HPDE6-E6E7 (cell line): ENCODE measurements around the gene GALNT14.

ENCODE experiments used
- DNase-seq: peaks from one replicate; pipeline ENCODE4 v3.0.0; 2011; ENCODE audit warnings: missing footprints; ENCODE audit errors: extremely low spot score

Gene GALNT14

GRCh38 chr2:31058096-31059035 lies 79.9 kb downstream of the GALNT14 start:
- DNase-seq, result no peak

GRCh38 chr2:31057691-31058090 lies 80.5 kb downstream of the GALNT14 start:
- DNase-seq, result no peak

GRCh38 chr2:31055938-31056337 lies 82.3 kb downstream of the GALNT14 start:
- DNase-seq, result no peak

- no peak for DNase-seq
Measured at GRCh38 chr2:31054842-31055388, 83.3 kb downstream of the GALNT14 start.

GRCh38 chr2:31053929-31054782 lies 84.1 kb downstream of the GALNT14 start:
- no peak for DNase-seq

- no peak for DNase-seq
Measured at GRCh38 chr2:31052284-31052683, 86.0 kb downstream of the GALNT14 start.

- no peak for DNase-seq
Measured at GRCh38 chr2:31051258-31052140, 86.7 kb downstream of the GALNT14 start.

- DNase-seq, result no peak
Measured at GRCh38 chr2:31049916-31050588, 88.2 kb downstream of the GALNT14 start.

GRCh38 chr2:31049264-31049663 lies 89.0 kb downstream of the GALNT14 start:
- DNase-seq, result no peak

GRCh38 chr2:31047599-31047998 lies 90.6 kb downstream of the GALNT14 start:
- no peak for DNase-seq

- DNase-seq, result no peak
Measured at GRCh38 chr2:31038385-31038784, 99.9 kb downstream of the GALNT14 start.

- no peak for DNase-seq
Measured at GRCh38 chr2:31037058-31037457, 101.2 kb downstream of the GALNT14 start.

- DNase-seq, result no peak
Measured at GRCh38 chr2:31033032-31033431, 105.2 kb downstream of the GALNT14 start.

- no peak for DNase-seq
Measured at GRCh38 chr2:31032475-31032874, 105.8 kb downstream of the GALNT14 start.

GRCh38 chr2:31031132-31031706 lies 107.0 kb downstream of the GALNT14 start:
- no peak for DNase-seq

- DNase-seq, result no peak
Measured at GRCh38 chr2:31028417-31028816, 109.8 kb downstream of the GALNT14 start.

- no peak for DNase-seq
Measured at GRCh38 chr2:31027549-31027948, 110.7 kb downstream of the GALNT14 start.

GRCh38 chr2:31023541-31023940 lies 114.7 kb downstream of the GALNT14 start:
- DNase-seq, result no peak

- DNase-seq, result no peak
Measured at GRCh38 chr2:31020713-31021112, 117.5 kb downstream of the GALNT14 start.

- DNase-seq, result no peak
Measured at GRCh38 chr2:31018280-31018679, 120.0 kb downstream of the GALNT14 start.
